AG09319 (cell line): Measurements from ENCODE around the gene PDE4D.

Source experiments
- DNase-seq: peaks from one replicate; pipeline ENCODE4 v3.0.0-alpha.2; 2010; ENCODE audit warnings: low read depth; ENCODE audit errors: extremely low read depth
- CTCF ChIP-seq: IDR thresholded peaks from 2 replicates; pipeline ENCODE4 v1.5.1; 2011; ENCODE audit warnings: low read depth, mild to moderate bottlenecking, inconsistent platforms, low read length, moderate library complexity

Gene PDE4D

DNA sequence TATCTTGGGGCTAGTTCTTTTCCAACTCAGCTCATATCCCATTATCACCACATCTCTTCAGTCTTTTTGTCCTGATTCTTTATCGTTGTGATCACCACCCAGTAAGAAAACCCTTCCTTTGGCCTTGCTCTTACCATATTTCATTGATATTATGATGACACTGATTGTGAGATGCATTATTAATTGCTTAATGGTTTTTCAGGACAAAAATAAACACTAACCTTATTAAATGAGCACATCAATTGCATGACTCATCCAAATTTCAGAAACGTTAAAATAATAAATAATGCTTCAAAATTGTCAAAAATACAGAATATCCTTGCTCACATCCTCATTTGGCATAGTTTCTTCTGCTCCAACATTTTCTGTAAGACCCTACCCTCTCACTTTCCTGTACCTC lies 270.7 kb downstream of the PDE4D start:
- no peak for TF ChIP-seq CTCF
- DNase-seq, result no peak

DNA sequence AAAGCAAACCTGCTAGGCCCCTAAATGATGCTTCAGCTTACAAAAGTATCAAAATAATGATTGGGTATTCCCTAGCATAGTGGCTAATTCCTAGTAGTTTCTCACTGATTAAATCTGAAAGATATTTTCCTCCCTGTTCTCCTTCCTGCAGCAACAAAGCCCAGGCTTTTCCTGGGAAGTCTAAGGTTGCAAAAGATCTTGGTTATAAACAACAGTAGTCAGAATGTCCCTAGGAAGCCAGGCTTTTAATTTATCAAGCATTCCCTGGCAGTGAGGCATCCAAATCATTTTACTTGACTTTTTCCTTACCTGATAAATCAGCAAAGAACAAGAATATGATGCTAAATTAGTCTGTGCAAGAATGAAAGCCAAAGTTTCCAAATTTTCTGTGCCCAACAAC lies 272.0 kb downstream of the PDE4D start:
- no peak for DNase-seq
- no peak for TF ChIP-seq CTCF

- DNase-seq, result no peak
- TF ChIP-seq CTCF, result no peak
These were observed 272.9 kb downstream of the PDE4D start for GRCh38 chr5:59620535-59621212.

- TF ChIP-seq CTCF, result no peak
- DNase-seq, result no peak
These were observed 274.9 kb downstream of the PDE4D start for GRCh38 chr5:59618644-59619043.

DNA sequence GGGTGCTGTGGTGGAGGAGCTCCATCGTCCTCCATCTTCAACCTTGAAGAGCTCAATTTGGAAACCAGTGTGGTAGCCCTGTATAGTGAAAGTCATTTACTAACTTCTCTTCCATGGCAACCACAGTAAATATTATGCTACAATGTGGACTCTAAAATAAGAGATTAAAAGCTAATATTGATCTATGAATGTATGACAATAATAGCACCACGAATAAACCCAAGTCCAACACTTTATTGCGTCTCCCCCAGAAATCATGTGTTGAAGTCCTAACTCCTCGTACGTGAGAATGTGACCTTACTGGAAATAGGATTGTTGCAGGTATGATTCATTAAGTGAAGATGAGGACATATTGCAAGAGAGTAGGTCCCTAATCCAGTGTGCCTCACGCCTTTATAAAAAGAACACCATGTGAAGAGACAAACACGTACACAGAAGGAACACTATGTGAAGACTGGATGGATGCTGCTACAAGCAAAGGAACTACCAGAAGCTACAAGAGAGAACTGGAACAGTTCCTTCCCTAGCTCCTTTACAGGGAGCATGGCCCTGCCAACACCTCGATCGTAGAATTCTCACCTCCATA lies 276.2 kb downstream of the PDE4D start:
- no peak for DNase-seq
- TF ChIP-seq CTCF, result no peak

GRCh38 chr5:59616413-59616812 lies 277.1 kb downstream of the PDE4D start:
- no peak for TF ChIP-seq CTCF

GRCh38 chr5:59615272-59615671 lies 278.3 kb downstream of the PDE4D start:
- DNase-seq, result no peak
- no peak for TF ChIP-seq CTCF

More at GRCh38 chr5:59616413-59616812, 277.1 kb downstream of the PDE4D start:
- no peak for DNase-seq
